Measurements from ENCODE around the gene NIT2. TPM values are rescaled to one million over a fixed set of nuclear protein-coding genes. Genes with fewer than 3 reads are reported as not detected.

Gene NIT2
- total and polyA plus RNA-seq, 7 experiments from 2014 or later = 25.3 to 51.6 (median 30.6) TPM

GRCh38 chr3:100306695-100307094 is 27.9 kb upstream of the NIT2 start:
- no peak for DNase-seq
- H3K9me3 ChIP-seq (ENCODE audit: control insufficient read depth in 2 of 3, low read length in 3 of 3) = no peaks in the 10 kb centered on the region
- Mint-ChIP-seq H3K27ac (peak overlapping the region in 2 of 9 donors; percentile 40 to 63), H3K27me3 (no peaks in the 10 kb centered on the region), H3K4me3 (no peak overlapping the region), H3K4me1 (peaks cover 0 to 4% (median 0%) of the 10 kb centered on the region in 7 donors), H3K9me3 (no peaks in the 10 kb centered on the region), H3K36me3 (peaks cover 3 to 41% (median 16%) of the 10 kb centered on the region in 5 donors)
- H3K4me1 ChIP-seq (ENCODE audit: control insufficient read depth in 2 of 2, insufficient read depth in 2 of 2, low read length in 2 of 2) = no peaks in the 10 kb centered on the region
- no peaks in the 10 kb centered on the region for H3K27me3 ChIP-seq (ENCODE audit: control insufficient read depth in 2 of 2, insufficient read depth in 2 of 2, low read length in 2 of 2)
- ATAC-seq = no peak
- no peak overlapping the region for H3K4me3 ChIP-seq (ENCODE audit: low read length)
- ChIA-PET CTCF (interaction anchor here (1.2 kb wide), 1 partner anchor 37 kb away, joined by 3 read pairs; no protein-coding TSS in a partner anchor), POLR2A (interaction anchor here (0.6 kb wide), 1 partner anchor 88 kb away, joined by 6 read pairs; no protein-coding TSS in a partner anchor)
- H3K36me3 ChIP-seq (ENCODE audit: control insufficient read depth in 2 of 3, insufficient read depth in 3 of 3, low read length in 3 of 3) = peaks cover 0 to 19% (median 9%) of the 10 kb centered on the region in 3 experiments
- no peak overlapping the region for H3K27ac ChIP-seq (ENCODE audit: low read depth, low read length)
- intact Hi-C loops (cut with micrococcal nuclease) = no loop called here

GRCh38 chr3:100310355-100310965 is 24.1 kb upstream of the NIT2 start:
- ChIA-PET POLR2A (no interaction called here), CTCF (no interaction called here)
- peak overlapping the region in 1 of 9 donors; percentile 63 for H3K27ac Mint-ChIP-seq
- Histone ChIP-seq H3K9me3 (ENCODE audit: control insufficient read depth in 2 of 3, low read length in 3 of 3) (no peaks in the 10 kb centered on the region), H3K4me1 (ENCODE audit: control insufficient read depth in 2 of 2, insufficient read depth in 2 of 2, low read length in 2 of 2) (no peaks in the 10 kb centered on the region), H3K4me3 (ENCODE audit: low read length) (no peak overlapping the region), H3K36me3 (ENCODE audit: control insufficient read depth in 2 of 3, insufficient read depth in 3 of 3, low read length in 3 of 3) (peaks cover 0 to 12% (median 10%) of the 10 kb centered on the region in 3 experiments), H3K27ac (ENCODE audit: low read depth, low read length) (no peak overlapping the region), H3K27me3 (ENCODE audit: control insufficient read depth in 2 of 2, insufficient read depth in 2 of 2, low read length in 2 of 2) (no peaks in the 10 kb centered on the region)
- DNase-seq = no peak
- H3K4me1 Mint-ChIP-seq = peaks cover 0 to 4% (median 0%) of the 10 kb centered on the region in 7 donors
- peaks cover 2 to 33% (median 14%) of the 10 kb centered on the region in 5 donors for H3K36me3 Mint-ChIP-seq
- no peaks in the 10 kb centered on the region for H3K9me3 Mint-ChIP-seq
- H3K27me3 Mint-ChIP-seq = no peaks in the 10 kb centered on the region
- H3K4me3 Mint-ChIP-seq = no peak overlapping the region
- intact Hi-C loops (cut with micrococcal nuclease) = loop anchor here in 1 of 2 donors (10.0 kb wide), 1 partner anchor 184 kb away; the partner anchor contains the start of gene TMEM45A
- ATAC-seq = no peak

GRCh38 chr3:100311011-100311410 is 23.5 kb upstream of the NIT2 start:
- ATAC-seq (no peak), DNase-seq (no peak)
- CTCF ChIA-PET = no interaction called here
- Histone ChIP-seq H3K36me3 (ENCODE audit: control insufficient read depth in 2 of 3, insufficient read depth in 3 of 3, low read length in 3 of 3) (peaks cover 0 to 12% (median 7%) of the 10 kb centered on the region in 3 experiments), H3K27ac (ENCODE audit: low read depth, low read length) (peak overlapping the region; percentile 20), H3K27me3 (ENCODE audit: control insufficient read depth in 2 of 2, insufficient read depth in 2 of 2, low read length in 2 of 2) (no peaks in the 10 kb centered on the region), H3K4me1 (ENCODE audit: control insufficient read depth in 2 of 2, insufficient read depth in 2 of 2, low read length in 2 of 2) (no peaks in the 10 kb centered on the region), H3K9me3 (ENCODE audit: control insufficient read depth in 2 of 3, low read length in 3 of 3) (no peaks in the 10 kb centered on the region), H3K4me3 (ENCODE audit: low read length) (no peak overlapping the region)
- POLR2A ChIA-PET = no interaction called here
- Mint-ChIP-seq H3K27me3 (no peaks in the 10 kb centered on the region), H3K9me3 (no peaks in the 10 kb centered on the region), H3K27ac (peak overlapping the region in 1 of 9 donors; percentile 34), H3K36me3 (peaks cover 2 to 28% (median 11%) of the 10 kb centered on the region in 5 donors), H3K4me1 (peaks cover 0 to 4% (median 0%) of the 10 kb centered on the region in 7 donors), H3K4me3 (no peak overlapping the region)
- intact Hi-C loops (cut with micrococcal nuclease) = loop anchor here in 1 of 2 donors (10.0 kb wide), 1 partner anchor 184 kb away; the partner anchor contains the start of gene TMEM45A

- DNase-seq = peak in 7 of 9 donors; percentile 13 to 60 (median 54)
- Mint-ChIP-seq H3K36me3 (peaks cover 0 to 11% (median 4%) of the 10 kb centered on the region in 5 donors), H3K4me1 (peaks cover 0 to 19% (median 14%) of the 10 kb centered on the region in 7 donors), H3K4me3 (peak overlapping the region in 6 of 10 donors; percentile 32 to 67 (median 50)), H3K27me3 (no peaks in the 10 kb centered on the region), H3K27ac (peak overlapping the region in 6 of 9 donors; percentile 57 to 87 (median 70)), H3K9me3 (no peaks in the 10 kb centered on the region)
- CTCF ChIA-PET = interaction anchor here (2.5 kb wide), 1 partner anchor 273 kb away, joined by 19 read pairs; no protein-coding TSS in a partner anchor
- Histone ChIP-seq H3K27ac (ENCODE audit: low read depth, low read length) (no peak overlapping the region), H3K36me3 (ENCODE audit: control insufficient read depth in 2 of 3, insufficient read depth in 3 of 3, low read length in 3 of 3) (peaks cover 3 to 13% (median 9%) of the 10 kb centered on the region in 3 experiments), H3K4me1 (ENCODE audit: control insufficient read depth in 2 of 2, insufficient read depth in 2 of 2, low read length in 2 of 2) (no peaks in the 10 kb centered on the region), H3K4me3 (ENCODE audit: low read length) (no peak overlapping the region), H3K9me3 (ENCODE audit: control insufficient read depth in 2 of 3, low read length in 3 of 3) (no peaks in the 10 kb centered on the region), H3K27me3 (ENCODE audit: control insufficient read depth in 2 of 2, insufficient read depth in 2 of 2, low read length in 2 of 2) (no peaks in the 10 kb centered on the region)
- POLR2A ChIA-PET = no interaction called here
- ATAC-seq = peak; percentile 95
- intact Hi-C loops (cut with micrococcal nuclease) = loop anchor here (1.0 to 10.0 kb wide), 13 partner anchors 18 to 484 kb away; partner anchors contain the start of genes LNP1 (in 2 of the 2), NIT2 (in 2 of the 2), TMEM45A (in 2 of the 2) and TOMM70 (in 2 of the 2)
Measured at GRCh38 chr3:100316641-100317069, 17.9 kb upstream of the NIT2 start.

- Mint-ChIP-seq H3K27ac (peak overlapping the region in 3 of 9 donors; percentile 53 to 62 (median 60)), H3K27me3 (no peaks in the 10 kb centered on the region), H3K9me3 (no peaks in the 10 kb centered on the region), H3K4me1 (peaks cover 0 to 19% (median 14%) of the 10 kb centered on the region in 7 donors), H3K4me3 (peak overlapping the region in 5 of 10 donors; percentile 5 to 73 (median 26)), H3K36me3 (peaks cover 0 to 14% (median 4%) of the 10 kb centered on the region in 5 donors)
- no peak for ATAC-seq
- H3K9me3 ChIP-seq (ENCODE audit: control insufficient read depth in 2 of 3, low read length in 3 of 3) = no peaks in the 10 kb centered on the region
- intact Hi-C loops (cut with micrococcal nuclease) = loop anchor here (2.0 to 10.0 kb wide), 7 partner anchors 17 to 486 kb away; partner anchors contain the start of genes LNP1 (in 2 of the 2), TOMM70 (in 2 of the 2), NIT2 (in 1 of the 2) and TMEM45A (in 1 of the 2)
- H3K36me3 ChIP-seq (ENCODE audit: control insufficient read depth in 2 of 3, insufficient read depth in 3 of 3, low read length in 3 of 3) = peaks cover 0 to 13% (median 9%) of the 10 kb centered on the region in 3 experiments
- ChIA-PET POLR2A (no interaction called here), CTCF (interaction anchor here (2.5 kb wide), 1 partner anchor 272 kb away, joined by 19 read pairs; no protein-coding TSS in a partner anchor)
- H3K27me3 ChIP-seq (ENCODE audit: control insufficient read depth in 2 of 2, insufficient read depth in 2 of 2, low read length in 2 of 2) = no peaks in the 10 kb centered on the region
- no peak for DNase-seq
- H3K4me3 ChIP-seq (ENCODE audit: low read length) = no peak overlapping the region
- no peaks in the 10 kb centered on the region for H3K4me1 ChIP-seq (ENCODE audit: control insufficient read depth in 2 of 2, insufficient read depth in 2 of 2, low read length in 2 of 2)
- no peak overlapping the region for H3K27ac ChIP-seq (ENCODE audit: low read depth, low read length)
Measured at GRCh38 chr3:100317912-100318311, 16.6 kb upstream of the NIT2 start.

- no peaks in the 10 kb centered on the region for H3K27me3 Mint-ChIP-seq
- Histone ChIP-seq H3K9me3 (ENCODE audit: control insufficient read depth in 2 of 3, low read length in 3 of 3) (no peaks in the 10 kb centered on the region), H3K4me1 (ENCODE audit: control insufficient read depth in 2 of 2, insufficient read depth in 2 of 2, low read length in 2 of 2) (no peaks in the 10 kb centered on the region), H3K27me3 (ENCODE audit: control insufficient read depth in 2 of 2, insufficient read depth in 2 of 2, low read length in 2 of 2) (no peaks in the 10 kb centered on the region), H3K27ac (ENCODE audit: low read depth, low read length) (no peak overlapping the region), H3K4me3 (ENCODE audit: low read length) (no peak overlapping the region), H3K36me3 (ENCODE audit: control insufficient read depth in 2 of 3, insufficient read depth in 3 of 3, low read length in 3 of 3) (peaks cover 0 to 13% (median 9%) of the 10 kb centered on the region in 3 experiments)
- peaks cover 0 to 11% (median 4%) of the 10 kb centered on the region in 5 donors for H3K36me3 Mint-ChIP-seq
- H3K4me1 Mint-ChIP-seq = peaks cover 0 to 19% (median 14%) of the 10 kb centered on the region in 7 donors
- no peak overlapping the region for H3K4me3 Mint-ChIP-seq
- DNase-seq (no peak), ATAC-seq (no peak)
- CTCF ChIA-PET = no interaction called here
- POLR2A ChIA-PET = no interaction called here
- H3K9me3 Mint-ChIP-seq = no peaks in the 10 kb centered on the region
- intact Hi-C loops (cut with micrococcal nuclease) = loop anchor here (5.0 to 10.0 kb wide), 4 partner anchors 82 to 488 kb away; partner anchors contain the start of genes LNP1 (in 1 of the 2), TMEM45A (in 1 of the 2) and TOMM70 (in 1 of the 2)
- H3K27ac Mint-ChIP-seq = no peak overlapping the region
Measured at GRCh38 chr3:100319951-100320350, 14.6 kb upstream of the NIT2 start.
